HFF-Myc (cell line): ENCODE results near the gene TNIK.

ENCODE experiments used
- DNase-seq: peaks from one replicate; pipeline ENCODE4 v3.0.0-alpha.2; 2011; ENCODE audit warnings: low read depth; ENCODE audit errors: extremely low read depth
- H3K4me3 ChIP-seq: replicated peaks from 2 replicates; pipeline ENCODE4 v1.5.1; 2011; ENCODE audit warnings: low read depth, mild to moderate bottlenecking, control low read depth, low read length
- CTCF ChIP-seq: IDR thresholded peaks from 2 replicates; pipeline ENCODE4 v1.5.1; 2012; ENCODE audit warnings: mild to moderate bottlenecking, low read depth, low read length, control low read depth; ENCODE audit errors: missing control alignments

TNIK gene

GRCh38 chr3:171198781-171199472 is 261.3 kb downstream of the TNIK start:
- no peak for TF ChIP-seq CTCF
- DNase-seq = no peak
- no peak overlapping the region for H3K4me3 ChIP-seq

GRCh38 chr3:171195686-171196085 is 264.5 kb downstream of the TNIK start:
- no peak overlapping the region for H3K4me3 ChIP-seq
- no peak for TF ChIP-seq CTCF
- no peak for DNase-seq

- no peak for DNase-seq
Measured at GRCh38 chr3:171194965-171195364, 265.2 kb downstream of the TNIK start.

GRCh38 chr3:171193693-171194092 is 266.5 kb downstream of the TNIK start:
- H3K4me3 ChIP-seq = no peak overlapping the region
- no peak for TF ChIP-seq CTCF
- DNase-seq = no peak

More at GRCh38 chr3:171194965-171195364, 265.2 kb downstream of the TNIK start:
- no peak overlapping the region for H3K4me3 ChIP-seq
- no peak for TF ChIP-seq CTCF

GRCh38 chr3:171192176-171192854 is 267.9 kb downstream of the TNIK start:
- peak; percentile 80 for DNase-seq
- no peak overlapping the region for H3K4me3 ChIP-seq
- no peak for TF ChIP-seq CTCF

- H3K4me3 ChIP-seq = no peak overlapping the region
- no peak for DNase-seq
- TF ChIP-seq CTCF = no peak
Measured at GRCh38 chr3:171190668-171191067, 269.5 kb downstream of the TNIK start.
